CD4-positive, alpha-beta T cell treated with Interleukin-17A for 1 hour (primary cell): ENCODE results near the gene ITGAV.

ENCODE experiments used
- DNase-seq: peaks from one replicate; pipeline ENCODE4 v3.0.0-alpha.2; 2020

ITGAV gene

DNA sequence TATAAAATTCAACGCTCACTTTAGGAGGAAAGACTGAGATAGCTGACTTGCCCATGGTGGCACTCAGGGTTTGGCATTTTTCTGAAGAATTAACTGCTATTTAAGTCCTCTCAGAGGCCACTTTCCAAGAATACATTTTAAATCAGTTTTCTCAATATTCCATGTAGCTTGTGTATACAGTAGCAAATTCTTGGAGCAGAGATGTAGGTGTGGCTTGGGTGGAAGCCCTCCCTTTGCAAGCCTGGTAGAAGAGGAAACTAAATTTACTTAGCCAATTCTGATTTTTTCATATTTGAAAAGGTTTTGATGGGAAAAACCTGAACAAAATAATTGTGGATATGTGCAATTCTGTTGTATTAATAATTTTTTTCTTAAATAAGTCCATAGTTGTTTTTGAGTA, 14.0 kb upstream of the ITGAV start:
- no peak for DNase-seq

DNA sequence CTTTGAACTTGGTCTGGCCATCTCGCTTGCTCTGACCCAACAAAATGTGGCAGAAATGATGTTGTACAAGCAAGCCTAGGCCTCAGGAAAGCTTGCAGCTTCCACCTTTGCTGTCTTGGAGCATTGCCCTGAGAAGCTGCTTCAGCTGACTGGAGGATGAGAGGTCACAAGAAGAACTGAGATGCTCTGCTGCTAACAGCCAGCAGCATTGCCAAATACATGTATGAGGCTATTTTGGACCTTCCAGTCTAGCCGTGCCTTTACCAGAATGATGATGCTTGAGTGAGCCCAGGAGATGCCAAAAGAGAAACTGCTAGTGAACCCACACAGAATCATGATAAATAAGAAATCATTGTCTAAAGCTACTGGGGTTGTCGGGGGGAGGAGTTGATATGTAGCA, 13.2 kb upstream of the ITGAV start:
- no peak for DNase-seq

DNA sequence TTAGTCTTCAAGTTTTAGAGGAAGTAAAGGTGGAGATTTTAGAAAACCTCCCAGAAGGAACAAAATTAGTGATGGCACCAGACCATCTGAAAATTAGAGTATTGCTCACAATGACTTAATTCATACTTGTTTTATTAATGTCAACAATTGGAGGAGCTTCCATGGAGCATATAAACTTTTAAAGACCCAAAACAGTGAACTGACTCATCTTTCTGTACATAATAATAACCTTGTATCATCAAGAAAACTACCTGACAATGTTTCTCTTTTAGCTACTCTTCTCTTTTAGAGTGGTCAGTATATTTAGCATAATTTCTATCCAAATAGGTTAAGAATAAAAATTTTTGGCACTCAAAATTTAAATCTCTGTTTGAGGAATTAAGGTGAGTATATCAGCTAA, 7.2 kb upstream of the ITGAV start:
- no peak for DNase-seq

DNA sequence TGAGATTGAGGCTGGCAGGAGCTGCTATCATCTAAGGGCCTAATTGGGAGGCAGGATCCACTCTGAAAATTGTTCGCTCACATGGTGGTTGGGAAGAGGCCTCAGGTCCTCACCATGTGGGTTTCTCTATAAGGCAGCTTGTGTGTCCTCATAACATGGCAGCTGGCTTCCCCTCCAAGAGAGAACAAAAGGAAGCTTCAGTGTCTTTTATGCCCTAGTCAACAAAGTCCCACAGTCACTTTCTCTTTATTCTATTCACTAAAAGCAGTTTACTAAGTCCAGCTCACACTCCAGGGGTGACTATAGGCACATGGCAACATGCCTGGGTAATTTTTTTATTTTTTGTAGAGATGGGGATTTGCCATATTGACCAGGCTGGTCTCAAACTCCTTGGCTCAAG, 5.8 kb upstream of the ITGAV start:
- DNase-seq: no peak

DNA sequence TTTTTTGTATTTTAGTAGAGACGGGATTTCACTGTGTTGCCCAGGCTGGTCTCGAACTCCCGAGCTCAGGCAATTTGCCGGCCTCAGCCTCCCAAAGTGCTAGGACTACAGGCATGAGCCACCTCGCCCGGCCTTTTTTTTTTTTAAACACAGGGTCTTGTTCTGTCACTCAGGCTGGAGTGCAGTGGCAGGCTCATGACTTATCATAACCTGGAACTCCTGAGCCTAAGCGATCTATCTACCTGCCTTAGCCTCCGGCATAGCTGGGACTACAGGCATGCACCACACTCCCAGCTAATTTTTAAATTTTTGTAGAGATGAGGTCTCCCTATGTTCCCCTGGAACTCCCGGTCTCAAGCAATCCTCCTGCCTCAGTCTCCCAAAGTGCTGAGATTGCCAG, 1.4 kb upstream of the ITGAV start:
- DNase-seq: no peak

DNA sequence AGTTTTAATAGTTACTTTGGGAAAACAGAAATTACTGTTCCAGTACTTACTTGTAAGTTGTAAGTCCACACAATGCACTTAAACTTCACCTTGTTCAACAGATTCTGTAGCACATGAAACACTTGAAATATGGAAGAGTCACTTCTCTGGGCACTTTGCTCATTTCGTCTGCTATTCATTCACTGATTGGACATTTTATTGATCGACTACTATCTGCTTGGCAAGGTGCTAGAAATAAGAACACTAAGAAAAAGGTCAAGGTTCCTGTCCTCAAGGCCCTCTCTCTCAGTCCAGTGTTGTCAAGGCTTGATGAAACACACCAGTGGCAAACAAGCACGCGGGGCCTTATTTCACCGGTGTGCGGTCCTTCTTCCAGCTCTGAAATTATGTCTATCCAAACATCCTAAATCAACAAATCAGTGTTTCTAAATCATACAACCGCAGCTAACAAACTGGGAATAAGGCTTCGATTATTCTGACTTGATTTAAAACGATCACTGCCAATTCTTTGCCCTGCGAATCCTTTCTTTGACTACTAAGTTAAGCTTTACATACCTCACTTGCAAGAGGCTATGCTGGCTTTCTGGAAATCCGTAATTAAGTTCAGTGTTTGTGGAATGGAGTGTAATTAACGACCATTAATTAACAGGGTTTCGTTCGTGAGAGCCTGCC, 780 bp upstream of the ITGAV start:
- DNase-seq: no peak

DNA sequence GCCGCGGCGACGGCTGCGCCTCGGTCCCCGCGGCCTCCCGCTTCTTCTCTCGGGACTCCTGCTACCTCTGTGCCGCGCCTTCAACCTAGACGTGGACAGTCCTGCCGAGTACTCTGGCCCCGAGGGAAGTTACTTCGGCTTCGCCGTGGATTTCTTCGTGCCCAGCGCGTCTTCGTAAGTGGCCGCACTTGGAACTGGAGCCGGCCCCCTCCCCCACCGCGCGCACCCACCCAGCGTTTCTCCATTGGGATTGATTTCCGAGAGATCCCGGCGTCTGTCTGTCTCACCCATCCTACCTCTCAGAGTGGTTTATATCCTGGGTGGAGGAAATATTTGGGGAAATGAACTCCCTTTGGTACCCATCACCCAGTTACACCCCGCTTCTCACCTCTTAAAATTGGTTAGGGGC, 498 bp downstream of the ITGAV start:
- DNase-seq: no peak

DNA sequence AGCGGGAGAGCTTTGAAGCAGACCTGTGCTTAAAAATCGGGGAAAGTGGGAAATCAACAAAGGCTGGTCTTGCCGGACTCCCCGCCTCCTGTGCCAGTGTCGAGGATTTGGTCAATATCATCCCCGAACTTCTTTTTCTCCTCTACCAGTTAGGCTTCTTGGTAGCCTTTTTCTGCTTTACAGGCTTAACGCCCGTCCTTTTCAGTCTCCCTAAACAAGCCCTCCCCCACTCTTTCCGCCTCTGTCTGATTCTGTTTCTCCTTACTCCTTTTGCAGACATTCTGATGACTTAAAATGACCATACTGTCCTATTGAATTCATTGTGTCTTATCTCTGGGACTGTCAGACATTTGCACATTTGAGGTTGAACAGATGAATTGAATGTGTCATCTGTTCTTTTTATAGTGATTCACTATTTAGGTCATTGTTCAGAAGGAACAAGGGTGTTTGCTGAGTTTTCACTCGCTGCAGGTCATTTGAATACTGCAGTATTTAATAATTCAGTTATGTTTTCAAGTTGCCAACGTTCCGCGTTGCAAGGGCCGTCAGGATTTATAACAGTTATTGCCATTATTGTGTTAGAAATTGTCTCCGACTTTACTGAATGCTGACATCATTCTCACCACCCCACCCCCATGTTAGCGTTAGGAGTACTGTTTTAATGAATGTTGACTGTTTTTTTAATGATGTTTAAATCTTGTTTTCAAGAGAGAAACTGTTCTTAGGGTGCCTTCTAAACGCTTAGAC, 1.1 kb downstream of the ITGAV start:
- DNase-seq: peak; percentile 33

DNA sequence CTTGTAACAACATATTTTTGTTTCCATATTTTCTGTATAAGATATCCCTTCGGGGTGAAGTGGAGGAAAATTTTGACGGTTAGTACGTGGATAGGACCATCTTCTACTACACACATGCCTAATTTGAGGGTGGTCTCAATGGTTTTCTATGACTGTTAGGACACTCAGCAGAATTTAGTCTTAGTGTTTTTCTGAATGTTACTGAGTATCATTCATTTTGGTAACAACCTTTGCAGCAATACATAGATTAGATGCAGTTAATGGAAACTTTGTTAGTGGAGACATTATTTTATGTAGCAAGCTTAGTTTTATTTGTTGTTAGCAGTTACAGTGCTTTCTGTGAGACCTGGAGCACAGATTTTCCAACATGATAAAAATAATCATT, 1.6 kb downstream of the ITGAV start:
- DNase-seq: no peak

DNA sequence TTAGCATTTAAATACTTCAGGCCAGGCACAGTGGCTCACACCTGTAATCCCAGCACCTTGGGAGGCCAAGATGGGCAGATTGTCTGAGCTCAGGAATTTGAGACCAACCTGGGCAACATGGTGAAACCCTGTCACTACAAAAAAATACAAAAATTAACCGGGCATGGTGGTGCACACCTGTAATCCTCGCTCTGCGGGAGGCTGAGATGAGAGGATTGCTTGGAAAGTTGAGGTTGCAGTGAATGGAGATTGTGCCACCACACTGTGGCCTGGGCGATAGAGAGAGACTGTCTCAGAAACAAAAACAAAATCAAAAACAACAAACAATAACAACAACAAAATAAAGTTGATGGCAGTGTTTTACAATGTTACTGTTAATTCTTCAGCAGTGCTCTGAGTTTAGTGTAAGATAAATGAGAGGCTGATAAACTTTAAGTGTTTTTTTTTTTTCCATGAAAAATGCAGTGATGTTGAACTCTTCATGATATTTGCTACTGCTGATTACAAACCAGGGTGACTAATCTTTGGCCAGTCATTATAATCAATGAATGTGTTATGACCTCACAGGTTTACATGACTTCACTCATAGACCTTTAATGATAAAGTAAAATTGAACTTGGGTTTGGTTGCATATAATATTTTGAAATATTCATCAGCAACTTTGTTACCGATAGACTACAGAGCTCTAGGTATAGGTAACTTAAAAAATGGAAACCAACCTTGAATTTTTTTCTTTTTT, 2.5 kb downstream of the ITGAV start:
- DNase-seq: no peak

DNA sequence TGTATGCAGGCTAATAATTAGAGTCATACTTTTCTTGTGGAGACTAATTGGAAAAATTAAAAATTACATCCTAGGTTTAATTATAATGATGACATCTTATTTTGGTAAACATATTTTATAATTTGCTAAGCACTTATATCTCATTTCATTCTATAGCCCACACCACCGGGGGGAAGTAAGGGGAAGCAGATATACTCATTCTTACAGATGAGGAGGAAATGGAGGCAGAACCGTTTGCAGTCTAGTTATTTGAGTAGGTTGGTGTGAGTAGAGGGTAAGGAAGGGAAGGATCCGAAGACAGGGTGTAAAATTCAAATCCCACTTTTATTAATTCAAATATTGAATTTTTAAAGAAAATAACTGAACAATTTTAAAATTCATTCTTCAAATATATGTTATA, 3.7 kb downstream of the ITGAV start:
- DNase-seq: no peak

DNA sequence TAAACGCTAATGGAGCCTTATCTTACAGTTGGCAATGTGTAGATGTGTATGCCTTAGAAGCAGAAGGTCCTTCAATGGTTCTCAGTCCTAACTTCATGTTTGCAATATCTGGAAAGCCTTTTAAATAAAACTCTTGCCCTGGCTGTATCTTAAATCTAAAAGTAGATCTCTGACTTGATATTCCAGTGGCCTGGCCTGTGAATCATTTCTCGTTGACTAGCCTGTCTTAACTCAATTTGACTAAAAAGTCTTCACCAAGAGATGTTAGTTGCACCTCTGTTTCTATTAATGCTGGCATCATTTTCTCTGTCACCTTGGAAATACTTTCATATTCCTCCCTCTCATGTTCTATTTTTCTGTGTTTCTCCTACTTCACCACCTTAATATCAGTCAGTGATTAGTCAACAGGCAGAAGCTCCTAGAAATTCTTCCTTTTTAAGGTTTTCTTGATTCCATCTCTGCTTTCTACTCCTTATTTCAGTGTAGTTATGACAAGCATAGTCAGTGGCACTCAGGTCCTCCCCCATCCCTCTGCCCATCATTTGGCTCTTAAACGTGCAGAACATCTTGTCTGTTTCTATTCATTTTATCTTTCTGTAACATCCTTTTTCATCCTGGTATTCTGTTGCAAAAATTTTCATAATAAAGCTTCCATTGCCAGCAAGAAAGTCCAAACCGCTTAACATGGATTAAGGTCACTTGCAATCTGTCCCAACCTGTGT, 4.3 kb downstream of the ITGAV start:
- no peak for DNase-seq

DNA sequence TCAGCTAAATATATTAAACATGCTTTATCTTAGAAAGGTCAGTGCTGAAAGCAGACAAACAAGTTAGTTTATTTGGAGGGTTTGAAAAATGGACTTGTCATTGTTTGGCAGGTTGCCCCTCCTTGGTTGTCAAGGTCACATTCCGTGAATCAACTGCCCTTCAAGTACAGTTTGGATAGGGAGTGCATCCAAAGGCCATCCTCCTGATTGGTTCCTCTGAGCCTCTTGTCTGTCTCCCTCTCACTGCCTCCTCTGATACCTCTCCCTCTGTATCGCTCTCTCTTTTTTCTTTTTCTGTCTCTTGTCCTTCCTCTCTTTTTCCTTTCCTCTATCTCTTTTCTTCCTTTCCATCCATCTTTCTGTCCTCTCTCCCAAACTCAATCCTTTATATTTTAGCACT, 5.4 kb downstream of the ITGAV start:
- DNase-seq: no peak

DNA sequence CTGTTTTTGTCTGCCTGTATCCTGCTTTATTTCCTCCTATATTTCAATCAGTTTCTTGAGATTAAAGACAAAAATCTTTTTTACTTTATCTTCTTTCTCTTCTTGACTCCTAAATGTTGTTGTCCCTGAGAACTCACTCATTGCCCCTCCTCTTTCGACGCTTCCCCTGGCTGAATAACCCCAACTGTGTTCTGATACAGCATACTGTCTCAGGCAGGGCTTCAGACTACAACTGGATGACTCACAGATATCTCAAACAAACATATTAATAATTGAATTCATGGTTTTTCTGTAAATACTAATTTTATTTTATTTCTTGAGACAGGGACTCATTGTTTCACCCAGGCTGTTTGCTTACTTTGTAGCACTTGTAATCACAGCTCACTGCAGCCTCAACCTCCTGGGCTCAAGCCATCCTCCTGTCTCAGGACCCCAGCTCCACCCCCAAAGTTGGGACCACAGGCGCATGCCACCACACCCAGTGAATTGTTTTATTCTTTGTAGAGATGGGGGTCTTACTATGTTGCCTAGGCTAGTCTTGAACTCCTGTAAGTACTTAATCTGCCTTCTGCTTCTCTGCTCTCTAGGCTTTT, 9.4 kb downstream of the ITGAV start:
- DNase-seq: no peak

DNA sequence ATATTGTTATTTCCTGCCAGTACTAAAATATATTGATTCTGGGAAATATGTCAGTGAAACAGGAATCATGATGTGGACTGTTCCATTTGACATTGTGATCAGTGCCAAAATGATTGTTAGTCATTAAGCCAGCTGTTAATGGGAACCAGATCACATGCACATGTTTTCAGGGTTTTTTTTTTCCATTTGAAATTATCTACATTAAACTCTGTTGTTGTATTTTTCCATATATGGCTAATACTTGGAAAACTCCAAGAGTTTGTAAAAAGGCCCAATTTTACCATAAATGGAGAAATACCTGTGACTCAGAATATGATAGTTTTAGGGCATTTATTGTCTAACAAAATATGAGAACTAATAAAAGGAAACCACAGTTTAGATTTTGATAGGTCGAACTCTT, 13.4 kb downstream of the ITGAV start:
- DNase-seq: no peak

DNA sequence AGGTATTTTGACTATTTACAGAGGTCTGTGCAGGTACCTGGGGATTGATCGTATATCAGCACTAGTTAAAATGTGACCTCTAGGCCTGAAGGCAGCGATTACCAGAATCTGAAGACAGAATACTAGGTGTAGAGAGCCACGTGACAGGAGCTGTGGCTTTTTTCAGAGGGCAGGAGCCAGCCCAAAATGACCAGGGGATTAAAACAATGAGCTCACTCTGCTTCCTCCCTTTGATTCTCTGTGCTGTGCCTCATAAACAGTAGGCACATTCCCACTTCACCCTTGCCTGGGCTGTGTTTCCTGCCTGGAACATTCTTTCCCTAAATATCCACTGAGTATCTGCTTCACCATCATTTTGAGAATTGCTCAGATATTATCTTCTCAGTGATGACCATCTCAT, 15.2 kb downstream of the ITGAV start:
- no peak for DNase-seq

DNA sequence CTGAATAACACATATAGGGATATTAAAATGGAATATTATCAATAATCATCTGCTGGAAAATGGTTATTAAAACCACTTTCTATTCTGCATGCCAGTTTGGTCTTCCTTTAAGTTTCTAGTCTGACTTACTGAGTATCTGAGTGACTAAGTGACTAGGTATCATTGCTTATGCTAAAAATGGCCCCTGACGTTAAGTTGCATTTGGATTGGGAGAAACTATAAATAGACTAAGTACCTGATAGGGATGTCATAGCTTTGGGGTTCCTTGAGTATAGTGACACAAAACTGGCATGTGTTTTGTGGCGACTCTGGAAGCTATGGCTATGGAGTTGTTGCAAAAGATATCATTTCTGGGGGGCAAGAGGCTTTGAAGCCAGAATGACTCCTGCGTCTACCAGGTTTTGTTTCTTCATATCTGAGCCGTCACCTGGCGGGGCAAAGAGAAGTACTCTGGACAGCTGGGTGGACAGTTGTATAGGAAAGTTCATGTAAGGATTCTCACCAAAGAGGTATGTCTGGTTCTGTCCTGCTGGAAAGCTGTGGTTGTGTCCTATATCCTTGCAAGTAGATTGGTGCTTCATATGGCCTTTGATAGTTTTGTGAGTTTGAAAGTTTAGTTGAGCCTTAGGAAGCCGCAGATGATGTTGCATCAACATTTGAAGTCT, 17.9 kb downstream of the ITGAV start:
- no peak for DNase-seq

DNA sequence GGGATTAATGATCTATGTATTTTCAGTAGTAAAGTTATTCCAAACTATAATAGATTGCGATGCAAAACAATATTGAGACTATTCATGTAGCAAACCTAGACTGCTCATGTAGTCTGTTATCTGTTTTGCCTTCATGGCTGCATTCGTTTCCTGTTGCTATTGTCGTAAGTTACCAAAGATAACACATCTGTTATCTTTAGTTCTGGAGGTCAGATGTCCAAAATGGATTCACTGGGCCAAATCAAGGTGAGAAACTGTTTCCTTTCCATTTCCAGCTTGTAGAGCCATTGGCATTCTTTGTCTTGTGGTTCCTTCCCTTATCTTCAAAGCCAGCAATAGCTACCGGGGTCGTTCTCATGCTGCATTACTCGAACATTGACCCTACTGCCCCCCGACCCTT, 20.9 kb downstream of the ITGAV start:
- DNase-seq: no peak

DNA sequence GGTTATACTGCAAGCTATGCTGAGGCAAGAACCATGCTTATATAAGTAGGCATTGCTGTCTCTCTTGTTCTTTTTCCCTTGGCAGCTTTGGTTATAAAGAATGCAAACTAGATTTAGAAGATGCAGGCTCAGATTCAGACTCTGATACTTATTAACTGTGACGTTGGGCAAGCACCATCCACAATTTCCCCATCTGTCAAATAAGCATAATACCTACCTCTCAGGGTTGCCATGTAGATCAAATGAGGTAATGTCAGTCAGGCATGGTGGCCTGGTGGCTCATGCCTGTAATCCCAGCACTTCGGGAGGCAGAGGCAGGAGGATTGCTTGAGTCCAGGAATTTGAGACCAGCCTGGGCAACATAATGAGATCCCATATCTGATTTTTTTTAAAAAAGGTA, 21.7 kb downstream of the ITGAV start:
- DNase-seq: no peak

DNA sequence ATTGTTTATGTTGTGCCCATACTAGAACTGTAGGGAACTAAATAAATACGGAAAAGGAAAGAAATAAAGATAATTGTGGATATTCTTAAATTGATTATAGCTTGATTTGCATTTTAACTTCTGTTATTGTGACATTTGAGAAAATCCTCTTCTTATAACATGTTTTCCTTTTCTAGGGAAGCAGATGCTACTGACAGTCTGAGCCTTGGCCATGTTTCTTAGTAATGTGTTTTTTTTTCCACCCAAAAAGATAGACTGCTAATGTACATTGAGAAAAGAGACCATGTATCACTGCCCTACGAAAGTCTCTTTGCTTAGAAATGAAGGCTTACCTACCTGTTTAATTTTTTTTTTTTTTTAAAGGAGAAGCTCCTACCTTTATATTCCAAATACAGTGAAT, 22.2 kb downstream of the ITGAV start:
- no peak for DNase-seq

DNA sequence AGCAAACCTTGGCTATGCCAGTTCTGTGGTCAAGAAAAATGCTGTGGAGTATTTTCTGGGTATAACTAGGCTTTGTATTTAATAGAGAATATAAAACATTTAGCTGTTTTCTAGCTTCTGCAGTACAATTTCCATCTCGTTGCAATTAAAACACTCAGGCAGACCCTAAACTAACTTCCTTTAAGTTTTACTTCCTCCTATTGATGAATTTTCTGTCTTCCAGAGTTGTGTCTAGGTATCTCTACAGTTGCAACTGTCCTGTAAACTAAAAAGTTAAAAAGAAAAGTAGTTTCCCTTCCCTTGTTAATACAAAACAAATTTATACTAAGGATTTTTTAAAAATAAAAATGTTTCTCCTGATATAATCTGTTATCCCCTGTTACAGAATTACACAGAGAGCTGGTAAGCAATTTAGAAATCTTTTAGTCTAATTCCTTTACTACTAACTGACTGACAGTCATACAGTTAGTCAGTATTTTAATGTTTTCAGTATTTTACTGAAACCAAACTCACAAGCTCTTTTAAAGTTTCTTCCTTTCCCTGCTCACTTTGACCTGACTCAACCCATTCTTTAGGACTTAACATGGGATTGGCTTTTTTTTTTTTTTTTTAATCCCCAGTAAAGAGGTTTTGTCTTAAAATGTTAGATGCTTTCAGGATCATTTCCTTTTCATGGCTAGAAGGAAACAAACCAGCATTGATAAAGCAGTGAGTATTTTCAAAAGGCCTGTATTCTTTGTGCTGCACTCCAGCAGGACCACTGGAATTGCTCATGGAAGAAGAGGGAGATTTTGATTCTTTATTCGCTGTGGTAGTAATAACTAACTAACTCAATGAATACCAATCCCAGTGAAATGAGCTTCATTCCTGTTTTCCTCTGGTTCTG, 22.9 kb downstream of the ITGAV start:
- DNase-seq: no peak

DNA sequence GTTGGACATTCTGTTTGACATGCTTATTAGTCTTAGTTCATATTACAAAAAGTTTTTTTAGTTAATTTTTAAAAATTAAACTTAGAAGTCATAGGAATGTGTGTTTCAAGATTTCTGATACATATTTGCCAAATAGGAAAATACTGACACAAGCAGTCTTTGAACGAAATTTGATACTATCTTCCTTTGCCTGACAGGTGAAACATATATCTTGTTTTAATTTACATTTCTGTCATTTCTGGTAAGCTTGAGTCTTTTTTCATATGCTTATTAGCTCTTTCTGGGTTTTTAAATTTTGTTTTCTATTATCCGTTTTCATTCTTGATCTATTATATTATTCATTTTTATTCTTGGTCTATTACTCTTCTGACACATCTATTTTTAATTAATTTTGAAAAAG, 24.5 kb downstream of the ITGAV start:
- no peak for DNase-seq
